DLD1 (cell line): ENCODE results near the gene TFEB.

ENCODE experiments used
- in situ Hi-C: cut with HindIII; loops from 2 replicates; pipeline ENCODE4 v1.10.0; 2017; ENCODE audit warnings: low sequenced_read_pairs

Gene TFEB

DNA sequence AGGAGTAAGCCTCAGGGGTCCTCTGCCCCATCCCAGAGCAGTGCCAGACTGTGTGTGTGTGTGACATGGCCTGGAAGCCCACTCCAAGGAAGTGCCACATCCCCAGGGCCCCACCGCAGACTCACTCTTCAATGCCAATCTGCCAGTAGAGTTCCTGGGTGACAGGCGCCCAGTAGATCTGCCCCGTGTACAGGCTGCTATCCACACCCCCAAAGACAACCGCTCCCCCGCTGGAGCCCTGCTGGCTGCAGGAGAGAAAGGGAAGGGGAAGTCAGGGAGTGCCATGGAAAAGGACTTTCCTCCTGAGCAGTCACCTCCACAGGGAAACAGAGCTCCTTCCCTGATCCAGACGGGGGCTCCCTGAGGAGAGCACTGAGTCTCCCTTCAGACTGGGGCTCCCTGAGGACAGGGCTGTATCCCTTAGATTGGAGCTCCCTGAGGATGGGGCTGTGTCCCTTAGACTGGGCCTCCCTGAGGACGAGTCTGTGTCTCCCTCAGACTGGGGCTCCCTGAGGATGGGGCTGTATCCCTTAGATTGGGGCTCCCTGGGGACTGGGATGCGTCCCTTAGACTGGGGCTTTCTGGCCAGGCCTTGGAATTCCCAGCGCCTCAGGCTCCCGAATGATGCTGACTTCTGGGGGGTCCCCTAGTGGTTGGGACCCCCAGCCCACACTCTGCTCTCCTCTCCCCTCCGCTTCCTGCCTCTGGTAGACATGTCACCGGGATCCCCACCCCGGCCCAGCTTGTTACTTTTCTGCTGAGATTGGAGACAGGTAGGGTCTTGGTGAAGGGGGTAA, 5.2 kb upstream of the TFEB start:
- in situ Hi-C loops = no loop called here

DNA sequence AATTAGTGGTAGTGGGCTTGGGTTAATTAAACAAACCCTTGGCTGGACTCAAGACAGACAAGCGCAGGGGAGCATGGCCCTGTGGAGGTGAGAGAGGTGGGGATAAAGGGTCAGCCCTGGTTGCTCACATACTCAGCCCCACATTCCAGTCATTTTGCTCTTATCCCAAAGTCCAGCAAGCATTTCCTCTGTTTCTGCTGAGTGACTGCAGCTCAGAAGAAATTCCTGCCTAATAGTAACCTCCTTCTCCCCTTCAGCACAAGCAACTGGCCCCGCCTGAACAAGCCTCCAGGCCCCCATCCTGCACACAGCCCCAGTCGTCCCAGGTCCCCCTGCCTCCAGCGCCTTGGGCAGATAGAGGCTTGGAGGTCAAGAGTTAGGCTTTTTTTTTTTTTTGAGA, 3.6 kb upstream of the TFEB start:
- in situ Hi-C loops = no loop called here

DNA sequence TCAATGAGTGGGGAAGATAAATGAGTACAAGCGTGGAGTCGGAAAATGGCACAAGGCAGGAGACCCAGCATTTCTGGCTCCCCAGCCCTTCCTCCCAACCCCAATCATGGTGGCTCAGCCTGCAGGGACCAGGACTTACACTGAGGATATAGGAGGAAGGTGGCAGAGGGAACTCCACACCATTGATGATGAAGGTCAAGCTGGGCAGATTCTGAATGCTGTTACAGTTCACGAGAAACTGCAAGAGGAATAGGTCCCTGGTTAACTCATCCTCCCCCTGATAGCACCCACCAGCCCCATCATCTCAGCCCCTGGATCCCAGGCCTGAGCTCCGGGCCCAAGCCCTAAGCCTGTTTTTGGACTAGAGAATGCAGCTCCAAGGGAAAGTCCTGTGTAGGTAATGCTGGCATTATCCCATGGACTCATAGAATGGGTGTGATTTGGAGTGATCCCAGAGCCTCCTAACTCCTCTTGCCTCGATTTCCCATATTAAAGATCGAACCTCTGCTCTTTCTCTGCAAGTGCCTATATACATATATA, 2.3 kb upstream of the TFEB start:
- in situ Hi-C loops = no loop called here

DNA sequence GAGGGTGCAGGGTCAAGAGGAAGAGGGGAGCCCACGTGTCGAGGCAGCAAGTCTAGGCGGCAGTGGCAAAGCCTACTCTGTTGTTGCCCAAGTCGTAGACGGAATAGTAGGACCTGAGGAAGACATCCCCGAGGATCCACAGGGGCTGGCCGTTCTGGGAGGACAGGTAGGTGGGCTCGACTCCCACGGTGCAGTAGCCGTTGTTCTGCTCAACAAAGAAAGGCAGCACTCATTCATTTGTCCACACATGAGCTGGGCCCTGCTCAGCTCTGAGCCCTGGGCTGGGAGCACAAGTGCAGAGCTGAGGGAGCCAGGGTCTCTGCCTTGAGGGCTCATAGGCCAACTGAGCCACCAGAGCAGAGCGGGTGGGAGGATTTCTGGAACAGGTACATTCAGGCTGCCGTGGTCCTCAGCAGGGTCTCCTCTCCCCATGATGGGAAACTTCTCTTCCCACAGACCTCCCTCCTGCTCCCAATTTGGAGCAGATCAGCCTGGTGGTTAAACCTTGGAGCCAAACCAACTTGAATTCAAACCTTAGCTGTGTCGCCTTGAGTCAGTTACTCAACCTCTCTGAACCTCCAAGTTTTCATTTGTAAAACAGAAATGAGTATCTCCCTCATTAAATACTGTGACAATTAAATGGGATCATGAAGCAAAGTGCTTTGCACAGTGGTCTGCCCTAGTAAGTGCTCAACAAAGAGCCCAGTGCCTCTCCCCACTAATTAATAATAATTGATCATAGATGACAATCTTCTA, 1.6 kb upstream of the TFEB start:
- in situ Hi-C loops = no loop called here

DNA sequence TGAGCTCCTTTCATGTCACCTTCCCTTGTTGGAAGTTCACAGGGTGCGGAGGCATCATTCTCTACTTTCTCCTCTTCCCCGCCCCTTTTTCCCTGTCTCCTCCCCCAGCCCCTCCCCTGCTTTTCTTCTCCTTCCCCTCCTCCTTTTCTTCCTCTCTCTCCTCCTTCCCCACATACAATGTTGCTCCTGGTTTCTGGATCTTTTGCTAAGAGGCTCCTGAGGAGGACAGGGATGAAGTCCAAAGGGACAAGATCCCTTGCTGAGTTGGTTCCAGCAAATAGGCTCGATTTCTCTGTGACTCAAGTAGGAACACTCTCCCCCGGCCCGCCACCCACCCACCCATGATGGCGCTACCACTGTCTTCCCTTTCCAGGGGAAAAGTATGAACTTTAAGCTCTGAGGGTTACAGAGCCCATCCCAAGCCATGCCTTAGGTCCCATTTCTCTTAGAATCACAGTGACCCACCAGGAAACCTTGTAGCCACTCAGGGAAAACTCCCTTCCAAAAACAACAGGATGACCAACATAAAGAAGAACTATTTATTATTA, 852 bp upstream of the TFEB start:
- in situ Hi-C loops = no loop called here

DNA sequence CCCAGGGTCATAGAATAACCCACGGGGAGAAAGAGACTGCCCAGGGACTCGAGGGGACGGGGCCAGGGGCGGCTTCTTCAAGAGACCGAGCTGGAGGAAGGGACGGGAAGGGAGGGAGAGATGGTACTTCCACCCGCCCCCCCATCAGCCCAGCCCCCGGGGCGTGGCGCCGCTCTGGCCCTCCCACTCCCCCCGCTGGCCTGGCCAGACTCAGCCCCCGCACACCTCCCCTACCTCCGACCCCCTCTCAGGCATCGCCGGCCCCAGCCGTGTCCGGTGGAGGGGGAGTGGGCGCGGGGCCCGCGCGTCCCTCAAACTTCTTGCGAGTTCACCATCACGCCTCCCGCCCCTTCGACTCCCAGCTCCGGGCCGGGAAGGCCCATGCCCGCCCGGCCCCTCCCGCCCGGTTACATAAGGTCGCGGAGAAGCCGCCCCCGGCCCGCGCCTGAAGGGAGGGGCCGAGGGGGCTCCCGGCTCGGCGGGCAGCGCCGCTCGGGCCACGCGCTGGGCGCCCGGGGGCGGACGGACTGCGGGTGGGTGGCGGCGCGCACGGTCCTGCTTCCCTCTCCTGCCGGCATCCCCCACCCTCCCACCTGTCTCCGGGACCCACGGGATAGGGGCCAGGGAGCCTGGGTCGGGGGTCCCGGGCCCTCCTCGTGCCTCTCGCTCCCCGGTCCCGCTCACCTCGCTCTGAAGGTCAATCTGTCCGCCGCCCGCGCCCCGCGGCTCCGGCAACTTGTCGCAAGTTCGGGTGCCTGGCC, 562 bp downstream of the TFEB start:
- in situ Hi-C loops = no loop called here

DNA sequence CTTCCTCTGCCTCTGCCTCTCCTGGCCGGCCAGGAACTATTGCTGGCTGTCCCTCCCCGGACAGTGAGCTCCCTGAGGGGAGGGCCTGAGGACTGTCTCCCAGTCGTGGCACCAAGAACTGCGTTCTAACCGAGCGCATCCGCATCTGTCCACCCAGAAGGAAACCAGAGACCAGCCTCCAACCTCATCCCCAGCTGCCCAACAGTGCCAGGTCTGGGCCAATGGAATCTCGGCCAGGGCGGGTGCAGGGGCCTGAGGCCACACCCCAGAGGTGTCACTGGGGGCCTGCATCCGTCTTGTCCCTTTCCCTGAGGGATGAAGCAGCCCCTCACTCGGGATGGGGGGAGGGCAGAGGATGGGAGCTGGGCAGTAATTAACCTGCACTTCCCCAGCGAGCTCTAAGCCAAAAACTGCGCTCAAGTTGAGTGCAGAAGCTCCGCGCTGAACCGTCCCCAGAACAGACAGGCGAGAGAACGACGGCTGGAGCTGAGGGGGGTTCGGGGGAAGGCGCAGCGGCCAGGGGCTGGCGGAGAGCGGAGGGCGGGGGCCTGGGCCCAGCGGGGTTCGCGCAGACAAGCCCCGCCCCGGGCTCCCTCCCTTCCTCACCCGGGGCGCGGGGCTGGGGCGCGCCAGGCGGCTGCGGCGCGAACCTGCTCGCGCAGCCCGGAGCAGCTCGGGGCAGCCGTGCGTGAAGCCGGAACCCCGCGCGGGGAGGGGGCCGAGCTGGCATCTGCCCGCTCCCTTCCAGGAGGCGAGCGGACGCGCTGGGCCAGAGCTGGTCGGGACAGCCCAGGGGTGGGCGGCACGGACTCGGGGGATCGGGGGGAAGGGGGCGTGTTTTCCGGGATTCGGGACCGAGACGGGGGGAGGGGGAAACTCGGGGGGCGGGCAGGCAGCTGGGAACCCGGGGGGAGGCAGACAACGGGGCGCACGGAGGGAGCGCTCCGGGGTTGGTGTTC, 1.4 kb downstream of the TFEB start:
- in situ Hi-C loops = no loop called here

DNA sequence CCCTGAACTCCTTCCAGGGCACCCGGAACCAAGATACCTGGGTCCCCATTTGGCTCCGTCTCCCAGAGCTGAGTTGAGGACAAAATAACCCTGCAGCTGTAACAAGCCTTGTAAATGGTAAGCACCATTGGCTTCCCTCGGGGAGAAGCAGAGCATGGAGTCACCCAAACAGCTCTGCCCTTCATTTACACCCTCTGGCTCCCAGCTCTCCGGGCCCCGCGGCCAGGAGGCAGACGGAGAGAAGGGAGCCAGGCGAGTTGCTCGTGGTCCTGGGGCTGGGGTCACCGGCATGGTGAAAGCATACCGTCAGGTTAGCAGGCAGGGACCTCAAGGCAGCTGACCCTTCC, 2.1 kb downstream of the TFEB start:
- in situ Hi-C loops = no loop called here

DNA sequence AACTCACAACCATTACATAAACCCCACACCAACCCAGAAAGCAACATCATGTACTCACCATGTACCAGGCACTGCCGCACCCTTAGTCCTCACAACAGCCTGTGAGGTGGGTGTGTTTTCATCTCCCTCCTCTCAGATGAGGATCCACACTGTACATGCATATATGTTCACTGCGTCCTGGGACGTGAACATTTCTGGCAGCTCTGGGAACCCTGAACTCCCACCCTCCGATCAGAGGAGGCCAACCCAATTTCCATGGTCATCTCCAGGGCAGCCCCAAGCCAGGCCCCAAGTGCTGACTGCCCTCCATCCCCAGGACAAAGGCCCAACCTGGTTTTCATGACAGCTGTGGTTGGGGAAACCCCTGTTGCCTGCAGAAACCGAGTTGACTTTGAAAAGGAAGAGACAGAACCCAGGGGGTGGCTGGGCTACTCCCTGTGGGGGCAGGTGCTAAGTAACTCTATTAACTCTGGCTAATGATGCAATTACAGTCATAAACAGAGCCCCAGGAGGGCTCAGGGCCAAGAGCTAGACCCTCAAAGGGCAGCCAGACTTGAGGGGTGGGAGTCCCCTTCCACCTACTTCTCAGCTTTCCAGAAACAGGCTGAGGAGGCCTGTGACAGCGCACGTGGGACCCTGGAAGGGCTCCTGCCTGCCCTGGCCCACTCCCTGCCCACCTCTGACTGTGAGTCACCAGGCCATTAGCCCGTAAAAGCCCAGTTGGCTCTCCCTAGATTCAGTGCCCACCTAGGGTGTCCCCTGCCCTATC, 2.6 kb downstream of the TFEB start:
- in situ Hi-C loops = no loop called here

DNA sequence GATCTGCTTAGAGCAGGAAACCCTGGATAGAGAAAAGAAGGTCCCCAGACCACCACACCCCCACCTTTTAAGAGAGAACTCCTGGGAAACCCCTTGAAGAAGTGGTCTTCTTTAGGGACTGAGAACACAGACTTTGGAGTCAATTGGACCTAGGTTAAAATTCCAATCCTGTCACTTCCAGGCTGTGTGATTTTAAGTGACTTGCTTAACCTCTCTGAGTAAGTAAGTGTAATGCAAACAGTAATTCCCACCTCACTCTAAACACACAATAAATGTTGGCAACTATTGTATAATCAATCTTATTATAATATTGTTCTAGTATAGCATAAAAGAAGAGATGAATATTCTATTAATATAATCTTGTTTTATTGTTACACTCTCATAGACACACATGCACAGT, 3.3 kb downstream of the TFEB start:
- in situ Hi-C loops = no loop called here

DNA sequence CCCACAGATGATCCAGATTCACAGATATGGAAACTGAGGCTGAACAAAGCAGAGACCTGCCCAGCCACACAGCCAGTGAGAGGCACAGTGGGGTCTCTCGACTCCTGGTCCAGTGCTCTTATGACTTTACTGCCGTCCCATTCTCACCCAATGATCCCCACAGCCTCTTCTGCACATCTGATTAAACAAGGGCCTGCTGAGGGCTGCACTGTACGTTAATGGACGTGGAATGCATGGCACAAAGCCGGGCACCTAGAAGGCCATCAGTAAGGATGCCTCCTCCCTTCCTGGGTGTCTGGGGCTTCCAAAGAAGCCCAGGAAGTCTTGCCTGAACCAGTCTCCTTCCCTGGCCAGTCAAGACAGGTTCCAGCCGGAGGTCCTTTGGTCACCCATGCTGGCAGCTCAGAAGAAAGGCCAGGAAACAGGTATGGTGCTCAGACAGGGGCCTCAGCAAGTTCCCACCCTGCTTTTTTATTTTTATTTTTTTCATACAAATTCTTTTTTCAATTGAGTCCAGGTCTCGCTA, 3.8 kb downstream of the TFEB start:
- in situ Hi-C loops = no loop called here

DNA sequence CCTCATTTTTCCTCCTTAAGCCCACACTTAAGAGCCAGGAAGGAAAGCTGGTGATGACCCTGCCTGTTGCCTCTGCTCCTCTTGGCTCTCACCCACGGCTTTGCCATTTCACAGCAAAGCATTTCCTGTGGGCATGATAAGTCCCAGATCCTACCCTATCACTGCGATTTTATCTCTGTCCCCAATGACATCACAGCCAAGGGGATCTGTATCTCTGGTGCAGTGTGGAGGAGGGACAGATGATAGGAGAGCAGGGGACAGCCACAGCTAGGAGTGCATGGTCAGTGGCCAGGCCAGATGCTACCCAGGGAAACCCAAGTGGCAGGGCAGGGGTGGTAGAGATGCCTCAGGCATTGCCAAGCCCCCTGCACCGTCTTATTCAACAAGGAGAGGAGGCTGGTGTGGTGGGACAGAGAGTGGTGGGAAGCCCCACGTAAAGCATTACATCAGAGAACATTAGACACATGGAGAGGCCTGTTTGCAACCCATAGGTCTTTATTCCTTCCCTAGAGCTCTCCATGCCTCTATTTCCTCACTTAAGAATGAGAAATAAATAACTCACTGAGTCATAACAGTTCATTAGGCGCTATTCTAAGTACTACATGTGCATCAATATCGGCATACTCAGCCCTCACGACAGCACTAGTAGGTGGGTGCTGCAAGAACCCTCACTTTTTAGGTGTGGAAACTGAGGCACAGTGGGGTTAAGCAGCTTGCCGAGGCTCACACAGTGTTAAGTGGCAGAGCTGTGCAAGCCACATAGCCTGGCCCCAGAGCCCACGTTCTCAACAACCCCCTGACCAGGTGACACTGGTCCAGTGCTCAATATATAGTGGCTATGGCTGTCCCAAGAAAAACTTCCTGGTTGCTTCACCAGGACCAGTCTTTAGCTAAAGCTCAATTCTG, 4.6 kb downstream of the TFEB start:
- in situ Hi-C loops = no loop called here

DNA sequence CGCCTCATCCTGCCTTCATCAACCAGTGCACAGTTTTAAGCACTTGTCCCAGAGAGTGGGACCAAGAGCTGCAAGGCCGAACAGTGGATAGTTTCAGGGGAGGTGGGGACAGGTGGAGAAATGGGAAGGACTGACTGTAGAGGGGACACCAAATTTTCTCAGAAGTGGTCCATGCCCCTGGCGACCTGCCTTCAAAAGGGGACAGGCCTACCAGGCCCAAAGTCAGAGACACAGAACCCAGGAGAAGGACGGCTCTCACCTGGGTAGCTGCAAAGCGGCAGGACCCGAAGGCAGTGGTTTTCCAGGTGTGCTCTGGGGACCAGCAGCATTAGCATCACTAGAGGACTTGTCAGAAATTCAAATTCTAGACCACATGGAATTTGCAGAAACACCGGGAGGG, 5.8 kb downstream of the TFEB start:
- in situ Hi-C loops = no loop called here

DNA sequence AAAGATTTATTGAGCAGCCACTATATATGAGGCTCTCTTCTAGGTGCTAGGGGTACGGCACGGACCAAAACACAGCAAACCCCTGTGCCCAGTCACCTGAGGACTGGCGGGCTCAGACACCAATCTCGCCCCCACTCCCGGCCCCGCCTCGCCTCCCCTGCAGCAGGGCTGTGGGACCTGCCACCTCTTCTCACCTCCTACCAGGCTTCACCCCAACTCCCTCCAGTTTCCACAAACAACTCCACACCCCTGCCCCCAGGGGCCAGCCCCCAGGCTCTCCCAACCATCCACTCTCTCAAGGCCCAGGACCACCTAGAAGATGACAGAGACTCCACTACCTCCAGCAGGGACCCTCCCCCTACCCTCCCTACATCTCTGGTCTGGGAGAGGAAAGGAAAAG, 6.5 kb downstream of the TFEB start:
- in situ Hi-C loops = no loop called here

DNA sequence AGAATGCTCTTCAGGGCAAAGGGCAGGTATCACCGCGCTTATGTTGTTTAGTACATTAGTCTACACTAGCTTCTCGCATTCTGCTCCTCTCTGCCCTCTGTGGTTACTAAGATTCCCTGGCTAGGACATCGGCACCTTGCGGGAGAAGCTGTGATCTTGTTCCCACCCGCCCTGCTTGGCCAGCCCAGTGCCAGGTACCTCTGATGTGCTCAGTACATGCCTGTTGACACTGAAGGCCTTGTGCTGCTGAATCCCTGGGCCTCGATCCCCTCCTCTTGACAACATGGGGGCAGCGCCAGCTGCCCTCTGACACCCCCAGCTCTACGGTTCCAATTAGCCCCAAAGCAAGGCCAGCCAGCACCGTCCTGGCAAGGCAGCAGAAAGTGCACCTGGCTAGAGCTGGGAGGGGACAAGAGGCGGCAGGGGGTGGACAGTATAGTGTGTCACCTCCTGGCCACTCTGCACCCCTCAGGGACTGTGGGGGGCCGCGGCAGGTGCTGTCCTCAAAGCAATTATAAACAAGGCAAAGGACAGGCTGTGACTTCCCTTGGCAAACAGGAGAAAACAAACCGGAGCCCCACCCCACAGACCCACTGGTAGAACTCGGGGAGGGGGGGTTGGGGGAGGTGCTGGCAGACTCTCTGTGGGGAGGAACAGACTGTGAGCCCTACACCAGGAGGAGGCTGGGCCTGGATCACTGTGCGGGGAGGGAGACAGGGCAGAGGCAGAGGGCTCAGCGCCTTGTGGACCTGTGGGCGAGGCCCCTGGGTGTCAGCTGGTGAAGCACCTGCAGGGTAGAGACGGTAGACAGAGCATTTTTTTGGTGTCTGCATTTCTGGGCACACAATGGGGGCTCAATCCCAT, 7.1 kb downstream of the TFEB start:
- in situ Hi-C loops = no loop called here

DNA sequence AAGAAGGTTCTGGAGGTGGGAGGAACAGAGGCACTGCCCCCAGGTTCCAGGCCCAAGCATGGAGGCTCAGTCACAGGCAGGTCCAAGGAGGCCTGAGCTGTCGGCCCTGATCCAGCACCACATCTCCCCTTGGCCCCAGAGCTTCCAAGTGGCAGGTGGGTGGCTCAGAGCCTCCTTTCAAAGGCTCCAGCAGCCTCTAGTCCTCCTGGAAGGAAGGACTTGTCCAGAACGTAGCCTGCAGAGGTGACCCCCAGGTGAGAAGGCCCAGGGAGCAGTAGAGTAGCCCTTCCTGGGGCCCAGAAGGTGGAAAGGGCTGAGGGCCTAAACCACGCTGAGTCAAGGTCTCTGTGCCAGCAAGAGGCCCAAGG, 7.7 kb downstream of the TFEB start:
- in situ Hi-C loops = no loop called here

DNA sequence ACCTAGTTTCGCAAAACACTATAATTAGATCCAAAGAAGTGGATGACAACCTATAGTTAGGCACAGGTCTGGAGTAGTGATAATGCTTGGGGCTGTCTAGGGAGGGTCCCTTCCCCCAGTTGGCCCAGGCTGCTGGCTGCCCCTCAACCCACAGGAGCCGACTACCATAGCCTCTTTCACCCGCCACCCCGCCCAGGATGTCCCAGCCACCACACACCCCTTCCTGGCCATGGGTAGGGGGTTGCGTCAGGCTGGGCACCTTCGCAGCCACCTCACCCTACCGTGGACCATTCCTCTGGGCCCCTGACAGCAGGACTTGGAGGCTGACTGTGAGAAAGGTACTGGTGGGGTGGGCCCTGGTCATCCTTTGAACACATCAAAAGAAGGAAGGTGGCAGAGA, 8.5 kb downstream of the TFEB start:
- in situ Hi-C loops = no loop called here
